A549 treated with GW870086 at 1 μM for 4 hours (cell line): ENCODE measurements around the gene SCN11A. TPM values are rescaled to one million over a fixed set of nuclear protein-coding genes. Genes with fewer than 3 reads are reported as not detected.

Source experiments
- total RNA-seq: library from RNA; stranded (reverse); fragments of 200-300 nt; extraction: Qiagen RNA extraction; gene quantifications from 5 replicates; pipeline ENCODE4 v1.2.3, GENCODE V29; 2022; ENCODE audit warnings: low read depth

Gene SCN11A
- 0.02 TPM in 1 of 5 replicates, not detected in the others for total RNA-seq

GRCh38 chr3:39051649-39052561 lies at the start of gene SCN11A, which contains the start of gene WDR48:
TSS of gene SCN11A (minus strand) at chr3:39051944. CDS start at chr3:38950362, 101,582 bp downstream.
TSS of gene WDR48 (plus strand) at chr3:39052016. CDS start at chr3:39052026, 10 bp downstream.

Other genes with a start within 250 kb of the SCN11A start
- not detected in 5 replicates for gene SCN10A, start 235.7 kb downstream of the SCN11A start, total RNA-seq
- gene WDR48, start 72 bp upstream of the SCN11A start, total RNA-seq, result 16.8 to 22.9 TPM (median 21.2 TPM) in 5 replicates
- 30.6 to 39.3 TPM (median 36.6 TPM) in 5 replicates for gene GORASP1, start 55.7 kb upstream of the SCN11A start, total RNA-seq
- 1.3 to 2.5 TPM (median 1.9 TPM) in 5 replicates for gene TTC21A, start 55.7 kb upstream of the SCN11A start, total RNA-seq
- gene CSRNP1, start 101.6 kb upstream of the SCN11A start, total RNA-seq, result 17.7 to 25.6 TPM (median 22.8 TPM) in 5 replicates
- gene XIRP1, start 140.7 kb upstream of the SCN11A start, total RNA-seq, result 0.15 to 0.35 TPM (median 0.25 TPM) in 5 replicates
- 0.03 to 0.08 TPM (median 0.05 TPM) in 3 of 5 replicates, not detected in the others for gene CX3CR1, start 228.1 kb upstream of the SCN11A start, total RNA-seq